ENCODE data around the gene RALGPS1.

RALGPS1 gene

DNA sequence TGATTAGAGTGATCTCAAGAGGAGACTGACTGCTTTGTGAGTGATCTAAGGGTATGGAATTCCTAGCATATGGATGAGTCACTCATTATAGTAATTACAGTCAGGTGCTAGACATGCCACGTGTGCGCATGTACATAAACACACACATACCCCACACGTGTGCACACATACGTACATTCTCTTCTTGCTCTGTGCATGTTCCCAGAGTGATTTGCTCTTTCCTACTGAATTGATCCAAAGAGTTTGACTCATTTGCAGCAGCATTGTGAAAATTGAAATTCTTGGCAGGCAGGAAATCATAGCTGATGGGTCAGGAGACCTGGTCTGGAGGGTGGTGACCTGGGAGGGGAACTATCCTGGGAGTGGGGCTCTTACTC lies 144.1 kb downstream of the RALGPS1 start:
- no peak for DNase-seq
- in situ Hi-C loops (cut with HindIII; ENCODE audit: low pct_ligation_motif_present, low pct_unique_long_range_greater_than_20kb, low sequenced_read_pairs), result no loop called here

DNA sequence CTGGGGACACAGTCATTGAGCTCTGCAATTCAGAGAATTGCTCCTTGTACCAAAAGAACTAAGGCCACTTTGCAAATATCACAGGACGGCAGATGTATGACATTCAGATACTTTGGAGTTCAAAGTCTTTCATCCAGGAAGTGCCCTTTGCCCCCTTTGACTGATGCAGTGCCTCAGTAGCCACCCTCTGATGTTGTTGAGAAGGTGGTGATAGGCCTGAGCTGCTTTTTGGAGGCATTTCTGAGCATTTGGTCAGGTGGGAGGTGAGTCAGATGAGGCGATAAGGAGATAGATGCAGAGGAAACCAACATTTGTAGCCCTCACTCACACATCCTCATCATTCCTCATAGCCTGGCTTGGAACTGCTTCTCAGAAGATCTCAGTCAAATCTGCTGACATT lies 144.4 kb downstream of the RALGPS1 start:
- no peak for DNase-seq
- in situ Hi-C loops (cut with HindIII; ENCODE audit: low pct_ligation_motif_present, low pct_unique_long_range_greater_than_20kb, low sequenced_read_pairs), result no loop called here

DNA sequence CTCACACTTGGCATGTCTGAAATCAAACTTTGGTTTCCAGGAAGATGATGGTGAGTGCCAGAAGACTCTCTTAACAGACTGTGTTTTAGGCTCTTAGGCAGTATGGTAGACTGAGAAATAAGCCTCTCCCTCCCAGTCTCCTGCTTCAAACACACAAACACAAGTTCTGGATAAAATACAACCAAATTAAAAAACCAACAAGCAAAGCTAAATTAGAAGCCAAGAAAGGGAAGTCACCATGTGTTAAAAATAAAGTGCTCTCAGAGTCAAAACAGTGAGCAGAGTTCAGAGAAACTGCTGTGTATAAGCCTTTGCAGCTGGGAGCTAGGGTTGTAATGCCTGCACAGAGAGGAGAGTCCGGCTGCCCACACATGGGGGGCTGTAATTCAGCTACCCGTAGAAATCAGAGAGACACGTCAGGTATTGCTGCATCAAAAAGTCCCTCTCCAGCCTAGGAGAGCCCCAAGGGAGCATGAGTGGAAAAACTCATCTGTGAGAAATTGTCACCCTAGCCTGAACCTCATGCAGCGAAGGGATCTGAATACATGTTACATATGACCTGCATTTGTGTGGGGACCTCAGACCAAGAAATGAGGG lies 145.3 kb downstream of the RALGPS1 start:
- DNase-seq, result no peak
- in situ Hi-C loops (cut with HindIII; ENCODE audit: low pct_ligation_motif_present, low pct_unique_long_range_greater_than_20kb, low sequenced_read_pairs), result no loop called here

DNA sequence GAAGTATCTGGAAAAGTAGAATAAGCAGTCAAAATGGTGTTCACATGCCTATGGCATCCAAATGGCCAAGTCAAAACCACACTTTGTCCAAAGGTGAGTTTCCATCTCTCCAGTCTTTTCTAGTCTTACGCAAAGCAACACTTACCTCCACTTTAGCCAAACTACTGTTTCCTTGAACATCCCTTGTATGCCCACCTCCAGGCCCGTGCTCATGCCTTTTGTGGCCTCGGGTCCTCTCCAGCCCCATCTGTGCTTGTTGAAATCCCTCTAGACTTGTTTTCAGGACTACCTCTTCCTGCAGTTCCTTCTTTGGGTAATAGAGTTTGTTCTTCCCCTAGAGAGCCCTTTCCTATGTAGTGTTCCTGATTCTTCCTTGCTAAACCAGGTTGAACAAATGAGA lies 146.8 kb downstream of the RALGPS1 start:
- in situ Hi-C loops (cut with HindIII; ENCODE audit: low pct_ligation_motif_present, low pct_unique_long_range_greater_than_20kb, low sequenced_read_pairs), result no loop called here
- DNase-seq, result no peak

- no peak for DNase-seq
- in situ Hi-C loops (cut with HindIII; ENCODE audit: low pct_ligation_motif_present, low pct_unique_long_range_greater_than_20kb, low sequenced_read_pairs), result no loop called here
Observed at GRCh38 chr9:127064335-127064734, 149.8 kb downstream of the RALGPS1 start.

DNA sequence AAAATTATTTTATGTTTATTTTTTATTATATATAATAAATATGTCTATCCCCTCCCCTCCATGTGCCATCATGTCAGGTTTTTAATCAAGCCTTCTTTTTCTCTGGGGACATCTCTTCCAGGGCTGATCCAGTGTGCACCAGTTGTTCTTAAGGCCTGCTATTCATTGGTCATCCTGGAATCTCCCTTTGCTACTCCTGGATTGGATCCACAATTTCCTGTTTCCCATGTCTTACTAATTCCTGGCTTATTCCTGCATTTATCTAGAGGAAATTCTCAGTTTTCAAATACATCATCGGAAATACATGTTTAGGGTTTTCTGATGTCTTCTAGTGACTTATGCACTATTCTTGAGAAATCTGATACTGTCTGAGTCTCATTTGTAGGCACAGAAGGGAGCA lies 151.0 kb downstream of the RALGPS1 start:
- no peak for DNase-seq
- in situ Hi-C loops (cut with HindIII; ENCODE audit: low pct_ligation_motif_present, low pct_unique_long_range_greater_than_20kb, low sequenced_read_pairs), result no loop called here

DNA sequence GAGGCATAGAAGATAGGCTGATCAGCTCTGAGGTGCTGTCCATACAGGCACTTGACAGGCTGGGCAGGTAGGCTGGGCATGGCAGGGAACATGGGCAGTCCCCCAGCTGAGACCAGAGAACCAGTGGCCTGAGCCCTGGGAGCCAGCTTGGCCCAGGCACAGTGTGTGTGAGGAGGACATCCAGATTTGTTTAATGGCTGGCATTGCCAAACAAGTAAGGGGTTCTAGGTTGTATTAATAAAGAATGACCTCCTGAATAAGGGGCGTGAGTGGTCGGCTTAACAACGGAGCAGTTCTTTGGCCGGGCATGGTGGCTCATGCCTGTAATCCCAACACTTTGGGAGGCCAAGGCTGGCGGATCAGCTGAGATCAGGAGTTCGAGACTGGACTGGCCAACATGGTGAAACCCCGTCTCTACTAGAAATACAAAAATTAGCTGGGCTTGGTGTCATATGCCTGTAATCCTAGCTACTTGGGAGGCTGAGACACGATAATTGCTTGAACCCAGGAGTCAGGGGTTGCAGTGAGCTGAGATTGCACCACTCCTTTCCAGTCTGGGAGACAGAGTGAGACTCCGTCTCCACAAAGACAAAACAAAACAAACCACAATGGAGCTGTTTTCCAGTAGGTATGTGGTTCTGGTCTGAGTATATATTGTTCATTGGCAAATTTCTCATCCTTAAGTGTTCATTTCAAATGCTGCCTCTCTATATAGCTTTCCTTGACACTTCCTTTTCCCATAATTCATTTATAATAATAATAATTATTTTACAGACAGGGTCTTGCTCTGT lies 151.7 kb downstream of the RALGPS1 start:
- in situ Hi-C loops (cut with HindIII; ENCODE audit: low pct_ligation_motif_present, low pct_unique_long_range_greater_than_20kb, low sequenced_read_pairs), result no loop called here
- no peak for DNase-seq

DNA sequence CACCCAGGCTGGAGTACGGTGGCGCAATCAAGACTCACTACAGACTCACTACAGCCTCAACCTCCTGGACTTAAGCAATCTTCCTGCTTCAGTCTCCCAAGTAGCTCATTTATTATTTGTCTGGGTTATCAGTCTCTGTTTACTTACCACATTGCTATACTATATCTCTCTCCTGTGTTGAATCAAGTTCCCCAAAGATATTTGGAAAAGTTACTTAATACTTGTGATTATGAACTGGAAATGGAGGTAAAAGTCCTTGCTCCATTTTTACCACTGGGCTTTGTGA lies 152.2 kb downstream of the RALGPS1 start:
- no peak for DNase-seq
- in situ Hi-C loops (cut with HindIII; ENCODE audit: low pct_ligation_motif_present, low pct_unique_long_range_greater_than_20kb, low sequenced_read_pairs), result no loop called here

DNA sequence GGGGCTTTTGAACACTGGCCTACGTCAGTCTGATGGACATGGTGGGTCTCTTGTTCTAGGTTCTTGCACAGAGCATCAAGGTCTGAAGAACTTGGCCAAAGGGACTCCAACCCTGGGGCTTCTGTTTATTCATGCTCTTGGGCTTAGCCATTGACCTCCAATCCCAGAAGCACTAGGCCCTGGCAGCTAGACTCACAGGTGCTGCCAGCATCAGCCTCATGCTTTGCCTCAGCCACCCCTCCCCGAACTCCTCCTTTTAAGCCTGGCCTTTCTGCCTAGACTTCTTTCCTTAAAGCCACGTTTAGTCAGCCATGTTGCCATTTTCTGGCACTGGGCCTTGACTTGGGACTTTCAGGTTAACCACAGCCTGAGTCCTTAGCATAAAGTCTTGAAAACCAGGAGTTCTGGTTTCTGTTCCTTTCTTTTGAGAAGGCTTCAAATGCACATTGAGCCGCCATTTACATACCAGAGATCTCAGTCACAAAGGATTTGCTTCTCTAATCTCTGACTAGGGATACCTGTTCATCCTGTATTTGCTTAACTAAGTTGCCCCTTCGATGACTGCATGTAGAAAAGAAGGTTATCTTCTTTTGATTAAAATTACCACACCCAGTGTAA lies 153.1 kb downstream of the RALGPS1 start:
- in situ Hi-C loops (cut with HindIII; ENCODE audit: low pct_ligation_motif_present, low pct_unique_long_range_greater_than_20kb, low sequenced_read_pairs), result no loop called here

GRCh38 chr9:127074561-127075548 lies 160.3 kb downstream of the RALGPS1 start:
- in situ Hi-C loops (cut with HindIII; ENCODE audit: low pct_ligation_motif_present, low pct_unique_long_range_greater_than_20kb, low sequenced_read_pairs), result no loop called here
- DNase-seq, result no peak

More for the DNA sequence above, 153.1 kb downstream of the RALGPS1 start:
- no peak for DNase-seq

DNA sequence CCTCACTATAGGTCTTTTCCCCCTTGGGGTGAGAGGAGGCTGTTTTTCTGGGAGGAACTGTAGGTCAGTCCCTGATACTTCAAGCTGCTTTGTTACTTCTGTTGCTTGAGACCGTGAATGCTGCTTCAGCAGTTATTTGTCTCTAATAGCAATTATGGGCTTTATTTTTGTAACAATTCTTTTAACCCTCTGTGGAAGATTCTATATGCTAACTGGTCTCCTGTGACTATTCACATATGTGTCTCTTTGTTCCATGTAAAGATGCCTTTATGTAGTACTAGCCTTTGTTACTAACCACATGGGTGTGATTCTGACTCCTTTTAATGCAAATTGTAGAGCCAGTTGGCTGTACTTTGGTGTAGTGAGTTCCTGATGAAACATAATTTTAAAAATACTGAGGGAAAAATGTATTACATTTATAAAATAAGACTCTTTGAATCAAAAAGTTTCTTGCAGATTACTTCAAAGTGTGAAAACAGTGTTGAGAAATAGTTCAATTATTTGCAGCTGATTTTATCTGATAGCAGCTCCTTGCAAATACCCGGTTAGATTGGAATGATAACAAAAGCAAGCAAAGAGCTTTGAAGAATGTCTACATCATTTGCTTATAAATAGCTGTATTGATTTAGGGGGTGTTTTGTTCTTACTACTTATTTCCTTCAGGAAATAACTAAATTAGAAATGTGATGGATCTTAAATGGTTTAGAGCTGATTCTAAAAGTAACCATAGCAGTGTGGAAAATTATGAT lies 161.2 kb downstream of the RALGPS1 start:
- in situ Hi-C loops (cut with HindIII; ENCODE audit: low pct_ligation_motif_present, low pct_unique_long_range_greater_than_20kb, low sequenced_read_pairs), result no loop called here
- DNase-seq, result no peak

DNA sequence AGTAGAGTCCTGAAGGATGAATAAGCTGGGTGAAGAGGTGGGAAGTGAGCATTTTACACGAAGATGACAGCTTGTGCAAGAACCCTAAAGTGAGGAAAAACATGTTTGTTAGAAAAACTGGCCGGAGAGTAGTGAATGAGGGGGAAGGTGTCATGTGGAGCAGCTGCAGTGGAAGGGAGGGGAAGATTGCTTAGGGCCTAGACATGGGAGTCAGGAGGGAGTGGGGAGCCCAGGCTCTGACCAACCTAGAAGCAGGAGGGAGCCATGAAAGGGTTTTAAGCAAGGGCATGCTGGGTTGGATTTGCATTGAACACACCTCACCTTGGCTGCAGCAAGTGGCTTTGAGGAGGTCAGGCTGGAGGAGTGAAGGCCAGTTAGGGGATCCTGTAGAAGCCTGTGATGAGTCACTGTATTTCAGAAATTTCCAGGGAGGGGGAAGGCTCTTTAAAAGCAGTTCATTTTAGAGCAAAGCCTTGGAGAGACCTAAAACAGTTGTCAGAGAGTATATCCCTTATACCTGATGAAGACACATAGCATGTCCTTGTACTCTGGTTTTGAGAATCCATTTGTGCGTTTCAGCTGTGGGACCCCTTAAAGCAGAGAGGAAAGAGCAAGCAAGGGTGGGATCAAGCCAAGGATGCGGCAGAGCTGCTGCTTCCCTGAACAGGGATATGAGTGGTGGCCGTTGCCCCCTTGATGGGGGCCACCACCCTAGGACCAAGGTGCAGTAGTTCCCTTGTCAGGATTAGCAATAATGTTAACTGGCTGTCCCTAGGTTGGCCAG lies 162.5 kb downstream of the RALGPS1 start:
- in situ Hi-C loops (cut with HindIII; ENCODE audit: low pct_ligation_motif_present, low pct_unique_long_range_greater_than_20kb, low sequenced_read_pairs), result no loop called here
- DNase-seq, result no peak

DNA sequence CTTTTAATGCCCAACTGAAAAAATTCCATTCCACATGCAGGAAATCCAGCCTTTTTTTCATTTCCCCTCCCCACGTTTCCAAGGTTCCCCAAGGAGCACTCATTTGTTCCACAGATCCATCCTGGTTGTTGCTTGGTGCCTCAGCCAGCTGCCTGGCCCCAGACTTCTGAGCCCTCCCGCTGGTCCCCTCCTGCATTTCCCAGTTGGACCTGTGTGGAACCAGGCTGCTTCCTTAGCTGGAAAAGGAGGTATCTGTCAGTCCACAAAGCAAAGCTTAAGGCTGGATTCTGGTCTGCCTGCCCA lies 163.0 kb downstream of the RALGPS1 start:
- DNase-seq, result no peak
- in situ Hi-C loops (cut with HindIII; ENCODE audit: low pct_ligation_motif_present, low pct_unique_long_range_greater_than_20kb, low sequenced_read_pairs), result no loop called here

DNA sequence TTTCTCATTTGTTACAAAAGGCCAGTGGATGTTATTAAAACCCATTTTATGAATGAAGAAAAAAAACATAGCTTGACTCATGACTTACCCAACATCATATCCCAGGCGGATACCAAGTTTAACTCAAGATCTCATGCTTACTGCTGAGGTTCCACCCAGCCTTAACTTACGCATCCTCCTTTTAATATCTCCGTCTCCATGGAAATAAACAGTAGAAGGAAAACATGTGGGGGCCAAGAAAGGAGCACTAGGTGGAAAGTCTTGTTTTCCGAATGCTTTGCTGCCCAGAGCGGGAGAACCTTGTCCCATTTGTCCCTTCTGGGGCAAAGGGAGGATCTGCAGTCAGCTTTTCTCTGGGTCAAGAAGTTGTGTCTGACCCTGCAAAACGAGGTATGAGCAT lies 163.8 kb downstream of the RALGPS1 start:
- in situ Hi-C loops (cut with HindIII; ENCODE audit: low pct_ligation_motif_present, low pct_unique_long_range_greater_than_20kb, low sequenced_read_pairs), result no loop called here

GRCh38 chr9:127078988-127079387 lies 164.4 kb downstream of the RALGPS1 start:
- no peak for DNase-seq
- in situ Hi-C loops (cut with HindIII; ENCODE audit: low pct_ligation_motif_present, low pct_unique_long_range_greater_than_20kb, low sequenced_read_pairs), result no loop called here

More for the DNA sequence above, 163.8 kb downstream of the RALGPS1 start:
- DNase-seq, result no peak

GRCh38 chr9:127079446-127080140 lies 165.0 kb downstream of the RALGPS1 start:
- in situ Hi-C loops (cut with HindIII; ENCODE audit: low pct_ligation_motif_present, low pct_unique_long_range_greater_than_20kb, low sequenced_read_pairs), result no loop called here
- DNase-seq, result no peak
